ENCODE data around the gene ABRAXAS1. TPM values are rescaled to one million over a fixed set of nuclear protein-coding genes. Genes with fewer than 3 reads are reported as not detected.

Gene ABRAXAS1
- total and polyA plus RNA-seq, 4 donors, result 4.3 to 23.4 (median 7.2) TPM

DNA sequence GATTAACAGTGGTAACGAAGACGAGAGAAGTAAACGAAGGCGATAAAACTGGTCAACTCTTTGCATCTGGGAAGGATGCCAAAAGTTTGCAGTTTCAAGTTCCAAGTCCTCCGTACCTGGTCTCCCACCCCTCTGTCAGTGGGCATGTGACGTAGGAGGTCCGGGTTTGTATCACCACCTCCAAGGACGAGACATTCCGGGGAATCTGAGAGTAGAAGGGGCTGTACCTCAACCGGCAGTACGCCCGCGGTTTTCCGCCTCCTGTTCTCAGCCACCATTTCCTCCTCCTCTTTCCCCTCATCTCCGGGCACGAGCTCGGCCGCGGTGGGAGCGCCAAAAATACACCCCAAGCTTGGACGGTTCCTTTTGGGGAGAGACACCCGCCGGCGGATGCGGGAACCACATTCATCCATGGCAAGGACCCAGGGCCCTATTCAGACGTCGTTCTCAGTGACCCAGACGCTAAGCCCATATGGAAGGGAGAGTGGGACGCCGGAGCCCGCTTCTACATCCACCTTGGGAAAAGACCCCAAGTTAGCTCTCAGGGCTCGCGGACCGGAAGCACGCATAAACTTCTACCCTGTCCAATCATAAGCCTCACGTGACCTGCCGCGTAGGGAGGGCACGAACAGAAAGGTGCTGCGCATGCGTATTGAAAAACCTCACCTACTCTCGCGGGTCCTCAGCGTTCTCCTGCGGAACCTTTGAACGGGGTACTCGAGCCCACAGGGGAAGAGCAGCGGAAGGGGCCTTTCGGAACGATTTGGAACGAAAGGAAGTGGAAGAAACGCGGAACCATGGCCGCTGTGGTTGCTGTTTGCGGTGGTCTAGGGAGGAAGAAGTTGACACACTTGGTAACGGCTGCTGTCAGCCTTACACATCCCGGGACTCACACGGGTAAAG, 29.4 kb downstream of the ABRAXAS1 start, which contains the start of the genes HELQ and MRPS18C:
HELQ (minus strand) TSS at position 543 of the 903 bp plus-strand sequence; CDS start at position 413, 130 bp downstream.
MRPS18C (plus strand) TSS at position 778 of the 903 bp plus-strand sequence; CDS start at position 798, 20 bp downstream.
- H3K9ac ChIP-seq (ENCODE audit: insufficient read depth in 1 of 2, low read length in 2 of 2), result peak within 1 kb of the TSS; percentile 84 to 99
- peaks cover 2 to 25% (median 13%) of the 10 kb centered on the region in 4 donors for H3K36me3 ChIP-seq (ENCODE audit: control insufficient read depth in 4 of 4, insufficient read depth in 4 of 4, low read length in 4 of 4)
- H3K27me3 ChIP-seq (ENCODE audit: control insufficient read depth in 3 of 3, insufficient read depth in 3 of 3, low read length in 2 of 3), result no peaks in the 10 kb centered on the region
- H3K4me3 ChIP-seq, result peak within 1 kb of the TSS; percentile 66
- WGBS, 2 donors, result 0 to 1% methylated on average over 58 of the region's 58 CpGs
- peaks cover 0 to 21% (median 3%) of the 10 kb centered on the region in 5 donors for H3K4me1 ChIP-seq (ENCODE audit: control insufficient read depth in 5 of 5, insufficient read depth in 5 of 5, low read length in 5 of 5)
- H3K9me3 ChIP-seq (ENCODE audit: control insufficient read depth in 4 of 4, insufficient read depth in 3 of 4, low read length in 3 of 4), result no peaks in the 10 kb centered on the region
- ATAC-seq (ENCODE audit: insufficient read depth, low FRiP score) (peak; percentile 94), DNase-seq (peak; percentile 98 to 100 (median 100))
- peak within 1 kb of the TSS; percentile 88 to 98 for H3K27ac ChIP-seq (ENCODE audit: low read depth in 1 of 2, low read length in 1 of 2)
- TF ChIP-seq, protein P1, sequence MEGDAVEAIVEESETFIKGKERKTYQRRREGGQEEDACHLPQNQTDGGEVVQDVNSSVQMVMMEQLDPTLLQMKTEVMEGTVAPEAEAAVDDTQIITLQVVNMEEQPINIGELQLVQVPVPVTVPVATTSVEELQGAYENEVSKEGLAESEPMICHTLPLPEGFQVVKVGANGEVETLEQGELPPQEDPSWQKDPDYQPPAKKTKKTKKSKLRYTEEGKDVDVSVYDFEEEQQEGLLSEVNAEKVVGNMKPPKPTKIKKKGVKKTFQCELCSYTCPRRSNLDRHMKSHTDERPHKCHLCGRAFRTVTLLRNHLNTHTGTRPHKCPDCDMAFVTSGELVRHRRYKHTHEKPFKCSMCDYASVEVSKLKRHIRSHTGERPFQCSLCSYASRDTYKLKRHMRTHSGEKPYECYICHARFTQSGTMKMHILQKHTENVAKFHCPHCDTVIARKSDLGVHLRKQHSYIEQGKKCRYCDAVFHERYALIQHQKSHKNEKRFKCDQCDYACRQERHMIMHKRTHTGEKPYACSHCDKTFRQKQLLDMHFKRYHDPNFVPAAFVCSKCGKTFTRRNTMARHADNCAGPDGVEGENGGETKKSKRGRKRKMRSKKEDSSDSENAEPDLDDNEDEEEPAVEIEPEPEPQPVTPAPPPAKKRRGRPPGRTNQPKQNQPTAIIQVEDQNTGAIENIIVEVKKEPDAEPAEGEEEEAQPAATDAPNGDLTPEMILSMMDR (IDR thresholded peaks at IDR 0.05; ENCODE audit: control extremely low read depth, extremely low read depth), result no peak

DNA sequence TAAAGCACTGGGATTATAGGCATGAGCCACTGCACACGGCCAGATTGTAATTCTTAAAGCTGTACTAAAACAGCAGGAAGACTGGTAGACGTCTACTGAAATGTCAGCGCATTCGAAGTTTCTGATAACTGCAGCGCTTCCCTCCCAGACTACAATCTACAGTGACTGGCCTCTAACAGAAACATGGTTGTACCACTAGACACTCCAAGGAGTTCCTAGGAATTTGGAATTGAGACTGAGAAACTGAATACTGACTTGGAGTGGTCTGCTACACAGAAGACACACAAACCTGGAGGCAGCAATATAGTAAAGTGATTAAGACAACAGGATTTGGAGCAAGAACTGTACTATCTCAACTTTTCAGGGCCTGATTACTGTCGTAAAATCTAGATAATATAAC, 30.2 kb downstream of the ABRAXAS1 start:
- peaks cover 0 to 21% (median 3%) of the 10 kb centered on the region in 5 donors for H3K4me1 ChIP-seq (ENCODE audit: control insufficient read depth in 5 of 5, insufficient read depth in 5 of 5, low read length in 5 of 5)
- no peaks in the 10 kb centered on the region for H3K9me3 ChIP-seq (ENCODE audit: control insufficient read depth in 4 of 4, insufficient read depth in 3 of 4, low read length in 3 of 4)
- TF ChIP-seq, protein P1 (IDR thresholded peaks at IDR 0.05; ENCODE audit: control extremely low read depth, extremely low read depth), result no peak
- no peaks in the 10 kb centered on the region for H3K27me3 ChIP-seq (ENCODE audit: control insufficient read depth in 3 of 3, insufficient read depth in 3 of 3, low read length in 2 of 3)
- WGBS, 2 donors, result 15 to 22% methylated on average over 6 of the region's 6 CpGs
- peak overlapping the region; percentile 84 to 99 for H3K9ac ChIP-seq (ENCODE audit: insufficient read depth in 1 of 2, low read length in 2 of 2)
- H3K27ac ChIP-seq (ENCODE audit: low read depth in 1 of 2, low read length in 1 of 2), result peak overlapping the region; percentile 88 to 98
- H3K36me3 ChIP-seq (ENCODE audit: control insufficient read depth in 4 of 4, insufficient read depth in 4 of 4, low read length in 4 of 4), result peaks cover 2 to 20% (median 13%) of the 10 kb centered on the region in 4 donors
- H3K4me3 ChIP-seq, result no peak overlapping the region
- no peak for ATAC-seq (ENCODE audit: insufficient read depth, low FRiP score)
- DNase-seq, result peak; percentile 13 to 58 (median 36)

DNA sequence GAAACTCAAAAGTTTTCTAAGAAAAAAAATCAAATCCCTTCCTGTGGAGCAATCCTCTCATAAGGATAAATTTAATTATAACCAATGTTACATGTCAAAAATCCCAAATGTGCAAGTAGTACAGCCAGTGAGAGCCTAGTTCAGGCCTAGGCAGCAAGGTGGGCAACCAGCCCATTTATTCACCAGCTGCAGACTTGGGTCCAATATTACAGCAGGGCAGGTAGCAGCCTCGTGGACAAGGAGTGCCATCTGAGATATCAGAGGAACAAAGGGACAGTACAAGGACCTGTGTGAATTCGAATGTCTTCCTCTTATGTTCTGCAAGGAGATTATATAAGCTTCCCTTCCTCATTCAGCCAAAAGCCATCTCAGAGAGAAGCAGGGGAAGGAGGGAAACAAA, 35.9 kb downstream of the ABRAXAS1 start:
- H3K27me3 ChIP-seq (ENCODE audit: control insufficient read depth in 3 of 3, insufficient read depth in 3 of 3, low read length in 2 of 3), result no peaks in the 10 kb centered on the region
- H3K4me1 ChIP-seq (ENCODE audit: control insufficient read depth in 5 of 5, insufficient read depth in 5 of 5, low read length in 5 of 5), result peaks cover 0 to 5% (median 0%) of the 10 kb centered on the region in 5 donors
- TF ChIP-seq, protein P1 (IDR thresholded peaks at IDR 0.05; ENCODE audit: control extremely low read depth, extremely low read depth), result no peak
- H3K9ac ChIP-seq (ENCODE audit: insufficient read depth in 1 of 2, low read length in 2 of 2), result no peak overlapping the region
- WGBS, 2 donors, result 51 to 74% methylated on average over 2 of the region's 2 CpGs
- H3K36me3 ChIP-seq (ENCODE audit: control insufficient read depth in 4 of 4, insufficient read depth in 4 of 4, low read length in 4 of 4), result peaks cover 2 to 17% (median 8%) of the 10 kb centered on the region in 4 donors
- no peaks in the 10 kb centered on the region for H3K9me3 ChIP-seq (ENCODE audit: control insufficient read depth in 4 of 4, insufficient read depth in 3 of 4, low read length in 3 of 4)
- no peak overlapping the region for H3K27ac ChIP-seq (ENCODE audit: low read depth in 1 of 2, low read length in 1 of 2)
- ATAC-seq (ENCODE audit: insufficient read depth, low FRiP score) (no peak), DNase-seq (no peak)
- H3K4me3 ChIP-seq, result no peak overlapping the region
